ENCODE results near the gene ATP6V0E1. TPM values are rescaled to one million over a fixed set of nuclear protein-coding genes. Genes with fewer than 3 reads are reported as not detected.

The ATP6V0E1 gene
- total and polyA plus RNA-seq, 2 experiments from 2014 or later, result 75.9 to 250 TPM

- H3K4me3 ChIP-seq, result no peak overlapping the region
- ATAC-seq (no peak), DNase-seq (ENCODE audit: low spot score) (no peak)
- H3K27me3 ChIP-seq (ENCODE audit: insufficient read depth), result no peaks in the 10 kb centered on the region
- TF ChIP-seq CTCF (conservative IDR thresholded peaks at IDR 0.05; ENCODE audit: low read depth in 2 of 2) (no peak), EZH2 (IDR thresholded peaks at IDR 0.05; ENCODE audit: low read depth, unreplicated experiment) (no peak), CREB1 (CRISPR knock-in tag; IDR thresholded peaks at IDR 0.05; ENCODE audit: low read depth) (no peak), ETS1 (IDR thresholded peaks at IDR 0.05) (no peak), REST (IDR thresholded peaks at IDR 0.05; ENCODE audit: unreplicated experiment) (no peak), ZNF331 (CRISPR knock-in tag; IDR thresholded peaks at IDR 0.05; ENCODE audit: low read depth) (no peak), STAT1 (IDR thresholded peaks at IDR 0.05; ENCODE audit: unreplicated experiment) (no peak), JUNB (IDR thresholded peaks at IDR 0.05; ENCODE audit: unreplicated experiment) (no peak), EZH2phosphoT487 (IDR thresholded peaks at IDR 0.05; ENCODE audit: unreplicated experiment) (no peak)
- no peak overlapping the region for H3K4me3 Mint-ChIP-seq
- no peak overlapping the region for H3K27ac Mint-ChIP-seq
- no peak overlapping the region for H3K27ac ChIP-seq (ENCODE audit: low read depth)
- H3K9me3 Mint-ChIP-seq, result no peaks in the 10 kb centered on the region
- no peaks in the 10 kb centered on the region for H3K9me2 ChIP-seq (ENCODE audit: insufficient read depth)
- H3K4me1 ChIP-seq (ENCODE audit: insufficient read depth), result peaks cover 15% of the 10 kb centered on the region
- H3F3A ChIP-seq (replicated peaks; ENCODE audit: low read depth), result no peaks in the 10 kb centered on the region
- H3K36me3 ChIP-seq (ENCODE audit: insufficient read depth), result no peaks in the 10 kb centered on the region
- no peaks in the 10 kb centered on the region for H3K79me2 ChIP-seq (replicated peaks; ENCODE audit: insufficient read depth)
- no peaks in the 10 kb centered on the region for H4K20me1 ChIP-seq (replicated peaks; ENCODE audit: insufficient read depth)
- H2AFZ ChIP-seq, result no peak overlapping the region
- H3K36me3 Mint-ChIP-seq (ENCODE audit: low read depth), result no peaks in the 10 kb centered on the region
- peaks cover 13% of the 10 kb centered on the region for H3K27me3 Mint-ChIP-seq (ENCODE audit: insufficient read depth, low read depth, poor library complexity)
- peaks cover 13% of the 10 kb centered on the region for H3K4me1 Mint-ChIP-seq
- no peak overlapping the region for H3K4me2 ChIP-seq
These were observed 68.2 kb downstream of the ATP6V0E1 start for GRCh38 chr5:173051746-173052145.

- Mint-ChIP-seq H3K36me3 (ENCODE audit: low read depth) (no peaks in the 10 kb centered on the region), H3K9me3 (no peaks in the 10 kb centered on the region), H3K4me1 (peaks cover 16% of the 10 kb centered on the region), H3K4me3 (no peak overlapping the region), H3K27me3 (ENCODE audit: insufficient read depth, low read depth, poor library complexity) (peaks cover 10% of the 10 kb centered on the region), H3K27ac (0 out of 2 replicates have a peak overlapping the region, but pooled peaks have one; percentile 6)
- Histone ChIP-seq H3K27ac (ENCODE audit: low read depth) (no peak overlapping the region), H3K36me3 (ENCODE audit: insufficient read depth) (no peaks in the 10 kb centered on the region), H3K4me1 (ENCODE audit: insufficient read depth) (peaks cover 18% of the 10 kb centered on the region), H3K4me3 (no peak overlapping the region), H3F3A (replicated peaks; ENCODE audit: low read depth) (no peaks in the 10 kb centered on the region), H3K9me2 (ENCODE audit: insufficient read depth) (no peaks in the 10 kb centered on the region), H3K27me3 (ENCODE audit: insufficient read depth) (no peaks in the 10 kb centered on the region), H4K20me1 (replicated peaks; ENCODE audit: insufficient read depth) (no peaks in the 10 kb centered on the region), H3K79me2 (replicated peaks; ENCODE audit: insufficient read depth) (no peaks in the 10 kb centered on the region), H2AFZ (peak overlapping the region; percentile 88; the same call in 1 of the 2 replicates), H3K4me2 (no peak overlapping the region)
- no peak for DNase-seq (ENCODE audit: low spot score)
- no peak for ATAC-seq
- no peak for TF ChIP-seq ETS1 (IDR thresholded peaks at IDR 0.05)
- no peak for TF ChIP-seq EZH2 (IDR thresholded peaks at IDR 0.05; ENCODE audit: low read depth, unreplicated experiment)
- TF ChIP-seq CREB1 (CRISPR knock-in tag; IDR thresholded peaks at IDR 0.05; ENCODE audit: low read depth), result no peak
- TF ChIP-seq JUNB (IDR thresholded peaks at IDR 0.05; ENCODE audit: unreplicated experiment), result no peak
- no peak for TF ChIP-seq POLR2AphosphoS5 (IDR thresholded peaks at IDR 0.05; ENCODE audit: low read depth)
- TF ChIP-seq REST (IDR thresholded peaks at IDR 0.05; ENCODE audit: unreplicated experiment), result no peak
- no peak for TF ChIP-seq ZNF331 (CRISPR knock-in tag; IDR thresholded peaks at IDR 0.05; ENCODE audit: low read depth)
- TF ChIP-seq ZNF114 (CRISPR knock-in tag; IDR thresholded peaks at IDR 0.05), result no peak
- TF ChIP-seq EZH2phosphoT487 (IDR thresholded peaks at IDR 0.05; ENCODE audit: unreplicated experiment), result no peak
These were observed 69.5 kb downstream of the ATP6V0E1 start for GRCh38 chr5:173053041-173053440.

All from GM23338 (cell line).